ENCODE measurements around the gene GABRR1.

The GABRR1 gene

DNA sequence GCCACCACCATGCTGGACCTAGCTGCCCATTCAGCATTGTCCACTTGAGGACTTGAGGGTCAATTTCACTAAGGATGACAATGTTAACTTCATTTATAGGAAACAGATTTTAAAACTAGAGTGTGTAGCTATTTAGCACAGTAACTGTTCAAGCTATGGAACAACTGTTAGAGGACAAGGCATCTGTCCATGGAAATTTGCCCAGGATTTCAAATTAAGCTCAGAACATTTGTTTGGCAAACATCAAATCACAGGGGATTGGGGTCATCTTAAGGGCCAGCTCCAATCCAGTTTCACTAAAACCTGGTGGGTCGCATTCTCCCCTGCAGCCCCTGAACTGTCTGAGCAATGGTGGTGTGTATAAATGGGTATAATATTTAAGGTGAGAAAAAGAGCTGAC lies 36.2 kb downstream of the GABRR1 start (continued):
- TF ChIP-seq CSRNP3 (CRISPR knock-in tag; IDR thresholded peaks at IDR 0.05) = no peak
- TF ChIP-seq OSR1 (CRISPR knock-in tag; IDR thresholded peaks at IDR 0.05) = no peak
- TF ChIP-seq TCF4 (CRISPR knock-in tag; IDR thresholded peaks at IDR 0.05; ENCODE audit: borderline replicate concordance) = no peak
- TF ChIP-seq PATZ1 (CRISPR knock-in tag; IDR thresholded peaks at IDR 0.05; ENCODE audit: borderline replicate concordance) = no peak

DNA sequence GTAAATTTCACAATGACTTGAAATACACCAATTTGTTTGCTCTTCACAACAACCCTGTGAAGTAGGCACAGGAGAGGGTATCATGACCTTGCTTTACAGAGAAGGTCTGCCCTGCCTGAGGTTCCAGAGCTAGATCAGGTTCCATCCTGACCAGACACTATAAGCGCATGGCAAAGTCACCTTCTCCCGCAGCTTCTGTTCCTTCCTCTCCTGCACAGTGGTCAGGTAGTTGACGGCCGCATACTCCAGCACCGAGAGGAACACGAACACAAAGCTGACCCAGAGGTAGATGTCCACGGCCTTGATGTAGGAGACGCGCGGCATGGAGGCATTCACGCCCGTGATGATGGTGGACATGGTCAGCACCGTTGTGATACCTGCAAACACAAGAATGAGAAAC lies 37.0 kb downstream of the GABRR1 start:
- TF ChIP-seq ZC3H10 (CRISPR knock-in tag; IDR thresholded peaks at IDR 0.05) (no peak), TSHZ2 (CRISPR knock-in tag; IDR thresholded peaks at IDR 0.05) (no peak)
- ATAC-seq = no peak

DNA sequence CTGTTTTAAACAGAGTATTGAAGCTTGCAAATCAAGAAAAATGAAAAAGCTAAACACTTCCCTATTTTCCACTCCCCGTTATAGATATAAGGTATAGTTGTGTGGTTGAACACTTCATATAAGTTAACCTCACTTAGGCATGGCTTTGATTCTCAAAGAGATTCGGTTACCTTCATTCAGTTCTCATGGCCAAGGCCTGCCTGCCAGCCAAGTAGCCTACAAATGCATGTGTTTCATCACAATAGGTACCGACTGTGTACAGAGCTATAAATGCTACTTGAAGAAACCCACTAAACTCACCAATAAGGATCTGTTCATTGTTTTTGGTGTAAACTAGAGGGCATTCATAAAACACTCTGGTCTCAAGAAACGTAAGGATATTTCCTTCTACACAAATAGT lies 43.5 kb downstream of the GABRR1 start:
- ATAC-seq = no peak
- TF ChIP-seq PATZ1 (CRISPR knock-in tag; IDR thresholded peaks at IDR 0.05; ENCODE audit: borderline replicate concordance) (no peak), SNAI2 (CRISPR knock-in tag; IDR thresholded peaks at IDR 0.05) (no peak), ESRRG (CRISPR knock-in tag; IDR thresholded peaks at IDR 0.05) (no peak), ZFP30 (CRISPR knock-in tag; IDR thresholded peaks at IDR 0.05) (no peak), CSRNP3 (CRISPR knock-in tag; IDR thresholded peaks at IDR 0.05) (no peak), ZNF70 (CRISPR knock-in tag; IDR thresholded peaks at IDR 0.05) (no peak)

DNA sequence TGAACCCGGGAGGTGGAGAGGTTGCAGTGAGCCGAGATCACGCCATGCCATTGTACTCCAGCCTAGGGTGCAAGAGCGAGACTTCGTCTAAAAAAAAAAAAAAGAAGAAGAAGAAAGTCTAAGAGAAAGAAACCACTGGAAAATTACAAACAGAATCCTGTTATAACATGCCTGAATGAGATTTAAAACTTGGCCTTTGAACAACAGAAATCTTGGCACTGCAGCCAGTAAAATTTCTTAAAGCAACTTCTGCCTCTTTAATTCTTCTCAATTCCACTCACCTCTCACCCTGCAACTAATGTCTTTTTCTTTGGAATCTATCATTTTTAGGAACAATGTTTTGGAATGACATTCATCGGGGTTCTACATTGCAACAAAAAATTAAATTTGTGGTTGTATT lies 45.0 kb downstream of the GABRR1 start:
- ATAC-seq = no peak
- no peak for TF ChIP-seq ZNF70 (CRISPR knock-in tag; IDR thresholded peaks at IDR 0.05)
- no peak for TF ChIP-seq ZNF565 (CRISPR knock-in tag; conservative IDR thresholded peaks at IDR 0.05; ENCODE audit: low read depth)
- TF ChIP-seq ZNF8 (CRISPR knock-in tag; IDR thresholded peaks at IDR 0.05) = no peak
- no peak for TF ChIP-seq CSRNP3 (CRISPR knock-in tag; IDR thresholded peaks at IDR 0.05)
- no peak for TF ChIP-seq ZFP30 (CRISPR knock-in tag; IDR thresholded peaks at IDR 0.05)
- no peak for TF ChIP-seq TSHZ2 (CRISPR knock-in tag; IDR thresholded peaks at IDR 0.05)
- TF ChIP-seq GLIS3 (CRISPR knock-in tag; IDR thresholded peaks at IDR 0.05) = no peak
- TF ChIP-seq POU6F1 (CRISPR knock-in tag; IDR thresholded peaks at IDR 0.05; ENCODE audit: borderline replicate concordance, low read depth) = no peak
- TF ChIP-seq PATZ1 (CRISPR knock-in tag; IDR thresholded peaks at IDR 0.05; ENCODE audit: borderline replicate concordance) = no peak
- TF ChIP-seq TOX (CRISPR knock-in tag; IDR thresholded peaks at IDR 0.05; ENCODE audit: borderline replicate concordance) = no peak
- no peak for TF ChIP-seq ZC3H10 (CRISPR knock-in tag; IDR thresholded peaks at IDR 0.05)
- TF ChIP-seq SNAI2 (CRISPR knock-in tag; IDR thresholded peaks at IDR 0.05) = no peak
- no peak for TF ChIP-seq TCF4 (CRISPR knock-in tag; IDR thresholded peaks at IDR 0.05; ENCODE audit: borderline replicate concordance)
- no peak for TF ChIP-seq BACH2 (CRISPR knock-in tag; IDR thresholded peaks at IDR 0.05; ENCODE audit: borderline replicate concordance)
